RWPE1 (cell line): Measurements from ENCODE around the gene S100A8.

ENCODE experiments used
- CTCF ChIA-PET: fragments of 350-600 bp; sonication (Branson Sonifier 250); formaldehyde crosslinking; extraction: SDS; loops from one replicate; lab custom pipeline; 2021; lab: Yijun Ruan, JAX
- POLR2A ChIA-PET: fragments of 400-600 bp; formaldehyde crosslinking; extraction: SDS; loops from one replicate; lab custom pipeline; 2020; ENCODE audit warnings: antibody characterized with exemption; ENCODE audit not compliant: low non-redundant PET; lab: Yijun Ruan, JAX
- DNase-seq: peaks from one replicate; pipeline ENCODE4 v3.0.0; 2012; ENCODE audit warnings: low spot score
- H3K27ac ChIP-seq: fragments of 450-650 bp; 2 replicates; pipeline ENCODE4 v1.5.1; 2017
- TF ChIP-seq, protein P1 (sequence below): fragments of 450-650 bp; conservative IDR thresholded peaks from 2 replicates; pipeline ENCODE4 v1.5.1; 2017; ENCODE audit warnings: low read depth, mild to moderate bottlenecking

S100A8 gene

DNA sequence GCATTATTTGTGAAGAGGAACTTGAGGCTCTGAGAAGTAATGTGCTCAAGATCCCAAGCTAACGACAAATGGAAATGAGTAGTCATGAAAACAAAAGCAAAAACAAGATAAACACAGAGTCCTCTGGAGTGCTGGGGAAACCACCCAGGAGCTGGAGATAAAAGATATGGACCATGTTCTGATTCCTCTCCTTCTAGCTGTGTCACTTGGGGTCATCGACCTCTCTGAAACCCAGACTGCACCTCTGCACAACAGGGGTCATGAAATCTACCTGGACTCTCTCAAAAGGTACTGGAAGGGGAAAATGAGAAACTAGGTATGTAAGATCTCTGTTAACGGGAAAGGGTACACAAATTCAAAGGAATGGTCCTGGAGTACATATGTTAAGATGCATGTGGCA is 48.7 kb downstream of the S100A8 start:
- CTCF ChIA-PET, result interaction anchor here (0.5 to 1.8 kb wide), 3 partner anchors 12 to 159 kb away, joined by 3 to 6 read pairs (median 3); no protein-coding TSS in a partner anchor

DNA sequence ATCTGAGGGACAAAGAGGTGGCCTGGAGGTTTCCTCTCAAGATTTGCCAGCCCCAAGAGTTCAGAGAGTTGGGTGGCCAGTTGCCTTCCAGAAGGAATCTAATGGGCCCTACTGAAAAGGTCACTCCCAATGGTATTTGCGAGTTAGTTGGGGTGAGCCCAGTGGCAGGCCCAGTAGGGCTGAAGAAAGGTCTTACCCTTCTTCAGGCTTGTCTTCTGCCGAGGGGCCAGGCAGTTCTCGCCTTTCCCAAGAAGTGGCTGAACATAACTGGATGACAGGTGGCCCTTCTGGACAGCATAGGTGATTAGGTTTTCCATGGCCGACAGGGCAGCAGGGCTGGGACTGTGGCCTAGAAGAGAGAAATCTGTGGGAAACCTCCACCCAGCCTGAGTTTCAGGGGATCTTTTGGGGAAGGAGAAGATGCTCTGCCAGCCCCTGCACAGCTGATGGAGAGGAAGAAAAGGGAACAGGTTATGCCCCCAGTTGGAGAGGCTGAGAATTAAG is 49.4 kb downstream of the S100A8 start:
- TF ChIP-seq, protein P1, sequence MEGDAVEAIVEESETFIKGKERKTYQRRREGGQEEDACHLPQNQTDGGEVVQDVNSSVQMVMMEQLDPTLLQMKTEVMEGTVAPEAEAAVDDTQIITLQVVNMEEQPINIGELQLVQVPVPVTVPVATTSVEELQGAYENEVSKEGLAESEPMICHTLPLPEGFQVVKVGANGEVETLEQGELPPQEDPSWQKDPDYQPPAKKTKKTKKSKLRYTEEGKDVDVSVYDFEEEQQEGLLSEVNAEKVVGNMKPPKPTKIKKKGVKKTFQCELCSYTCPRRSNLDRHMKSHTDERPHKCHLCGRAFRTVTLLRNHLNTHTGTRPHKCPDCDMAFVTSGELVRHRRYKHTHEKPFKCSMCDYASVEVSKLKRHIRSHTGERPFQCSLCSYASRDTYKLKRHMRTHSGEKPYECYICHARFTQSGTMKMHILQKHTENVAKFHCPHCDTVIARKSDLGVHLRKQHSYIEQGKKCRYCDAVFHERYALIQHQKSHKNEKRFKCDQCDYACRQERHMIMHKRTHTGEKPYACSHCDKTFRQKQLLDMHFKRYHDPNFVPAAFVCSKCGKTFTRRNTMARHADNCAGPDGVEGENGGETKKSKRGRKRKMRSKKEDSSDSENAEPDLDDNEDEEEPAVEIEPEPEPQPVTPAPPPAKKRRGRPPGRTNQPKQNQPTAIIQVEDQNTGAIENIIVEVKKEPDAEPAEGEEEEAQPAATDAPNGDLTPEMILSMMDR, result no peak
- H3K27ac ChIP-seq, result no peak overlapping the region
- POLR2A ChIA-PET, result no interaction called here
- no peak for DNase-seq
- CTCF ChIA-PET, result no interaction called here

More for the DNA sequence above, 48.7 kb downstream of the S100A8 start:
- DNase-seq, result no peak
- POLR2A ChIA-PET, result no interaction called here
- TF ChIP-seq, protein P1, result no peak
- no peak overlapping the region for H3K27ac ChIP-seq

DNA sequence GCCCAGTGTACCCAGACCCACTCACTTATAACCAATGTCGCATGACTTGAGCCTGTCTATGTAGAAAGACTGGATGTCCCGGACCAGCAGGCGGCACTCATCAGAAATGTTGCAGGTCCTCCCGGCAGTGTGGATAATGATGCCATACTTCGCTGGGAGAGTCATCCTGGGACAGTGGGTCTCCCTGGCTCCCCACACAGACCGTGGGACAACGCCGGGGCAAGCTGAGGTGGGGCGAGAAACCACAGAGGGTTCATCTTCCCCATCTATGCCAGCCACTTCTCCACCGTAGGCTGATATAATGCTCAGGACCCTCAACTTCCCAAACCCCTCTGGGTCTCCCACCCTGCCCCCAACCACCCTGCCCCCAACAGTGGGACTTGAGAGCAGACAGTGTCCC is 50.5 kb downstream of the S100A8 start:
- POLR2A ChIA-PET, result no interaction called here
- CTCF ChIA-PET, result no interaction called here
- TF ChIP-seq, protein P1, result no peak
- DNase-seq, result no peak
- H3K27ac ChIP-seq, result no peak overlapping the region
